B cell (primary cell): ENCODE measurements around the gene WTAP. TPM values are rescaled to one million over a fixed set of nuclear protein-coding genes. Genes with fewer than 3 reads are reported as not detected.
"Not testable (repeated sequence)": the region's sequence is repeated elsewhere in the genome, so short reads cannot be mapped to it uniquely, and the experiment has no call there.

Experiments
- ATAC-seq: fragments of 200-7000 bp; cut with Tn5 transposase; one replicate; pipeline ENCODE4 v1.10.0; 2021; ENCODE audit warnings: low read depth, mild to moderate bottlenecking, moderate number of reproducible peaks, moderate library complexity
- CTCF ChIA-PET: fragments of 350-600 bp; sonication (Branson Sonifier 250); formaldehyde crosslinking; loops from one replicate; lab custom pipeline; 2021; ENCODE audit warnings: antibody characterized with exemption, inconsistent platforms; lab: Charles Lee
- POLR2A ChIA-PET: fragments of 350-600 bp; sonication (Branson Sonifier 250); formaldehyde crosslinking; loops from one replicate; lab custom pipeline; 2021; ENCODE audit warnings: antibody characterized with exemption; lab: Charles Lee
- DNase-seq: peaks from one replicate; pipeline ENCODE4 v3.0.0; 2013
- H2AFZ ChIP-seq: 2 replicates; pipeline ENCODE4 v1.6.1; 2012; ENCODE audit warnings: mild to moderate bottlenecking, low read depth, low read length; ENCODE audit not compliant: insufficient read depth, poor library complexity, severe bottlenecking
- H3K27ac ChIP-seq, 2 donors: 1 replicate in 1 of 2; 2 replicates in 1 of 2; pipeline ENCODE4 v1.5.1; 2012 to 2013; ENCODE audit warnings: low read length in 2 of 2, mild to moderate bottlenecking in 2 of 2, moderate library complexity in 1 of 2
- H3K27me3 ChIP-seq, 4 experiments: fragments of 200-600 bp in 1 of 4; sonication (generic) in 1 of 4; replicated peaks in 1 of 4; 1 replicate in 2 of 4; 2 replicates in 2 of 4; pipeline versions ENCODE4 v1.6.1 to v1.7.0; 2013 to 2016; ENCODE audit warnings: low read length in 3 of 4, mild to moderate bottlenecking in 2 of 4, mixed read lengths in 1 of 4, moderate library complexity in 1 of 4; ENCODE audit not compliant: insufficient read depth in 4 of 4, control insufficient read depth in 3 of 4; ENCODE audit errors: control extremely low read depth in 1 of 4
- H3K36me3 ChIP-seq, 2 experiments: replicated peaks in 1 of 2; 1 replicate in 1 of 2; 2 replicates in 1 of 2; pipeline versions ENCODE4 v1.6.1 to v1.7.1; 2013; ENCODE audit warnings: low read length in 1 of 2; ENCODE audit not compliant: insufficient read depth in 2 of 2, control insufficient read depth in 1 of 2; ENCODE audit errors: control extremely low read depth in 1 of 2, extremely low read depth in 1 of 2
- H3K4me1 ChIP-seq, 2 donors: fragments of 200-600 bp in 1 of 2; sonication (generic) in 1 of 2; 1 replicate in 1 of 2; 2 replicates in 1 of 2; pipeline versions ENCODE4 v1.5.1 to v1.6.1; 2013 to 2017; ENCODE audit warnings: low read length in 2 of 2; ENCODE audit not compliant: control insufficient read depth in 2 of 2, insufficient read depth in 2 of 2
- H3K4me2 ChIP-seq: replicated peaks from 2 replicates; pipeline ENCODE3; 2012; ENCODE audit warnings: mild to moderate bottlenecking, low read depth, low read length; ENCODE audit not compliant: poor library complexity, severe bottlenecking
- H3K4me3 ChIP-seq, 5 experiments: fragments of 200-600 bp in 1 of 5; sonication (generic) in 1 of 5; 1 replicate in 3 of 5; 2 replicates in 2 of 5; pipeline versions ENCODE4 v1.5.1 to v1.7.0; 2011 to 2016; ENCODE audit warnings: low read length in 4 of 5, mild to moderate bottlenecking in 4 of 5, low read depth in 2 of 5, control low read depth in 1 of 5, moderate library complexity in 1 of 5; ENCODE audit not compliant: insufficient read depth in 1 of 5; ENCODE audit errors: control extremely low read depth in 1 of 5, extremely low read depth in 1 of 5
- H3K79me2 ChIP-seq: fragments of 200-600 bp; sonication (generic); one replicate; pipeline ENCODE4 v1.6.0; 2016; ENCODE audit warnings: low read length; ENCODE audit not compliant: control insufficient read depth, insufficient read depth
- H3K9ac ChIP-seq: fragments of 200-600 bp; sonication (generic); 2 replicates; pipeline ENCODE4 v1.6.1; 2017; ENCODE audit warnings: mild to moderate bottlenecking, low read length, moderate library complexity
- H3K9me3 ChIP-seq, 3 donors: one replicate each; pipeline versions ENCODE4 v1.6.1 to v1.7.1; 2013; ENCODE audit warnings: low read length in 2 of 3; ENCODE audit not compliant: control insufficient read depth in 2 of 3, insufficient read depth in 1 of 3; ENCODE audit errors: control extremely low read depth in 1 of 3
- H4K20me1 ChIP-seq: 2 replicates; pipeline ENCODE4 v1.6.0; 2012; ENCODE audit warnings: mild to moderate bottlenecking, low read length; ENCODE audit not compliant: insufficient read depth, control insufficient read depth, poor library complexity, severe bottlenecking
- H3K27ac Mint-ChIP-seq: one replicate; pipeline ENCODE4 v1.8.0; 2021; ENCODE audit warnings: mixed read lengths
- H3K27me3 Mint-ChIP-seq: one replicate; pipeline ENCODE4 v1.8.0; 2021; ENCODE audit warnings: mixed read lengths
- H3K4me1 Mint-ChIP-seq: one replicate; pipeline ENCODE4 v1.8.0; 2021; ENCODE audit warnings: mixed read lengths
- H3K4me3 Mint-ChIP-seq: one replicate; pipeline ENCODE4 v1.8.0; 2021; ENCODE audit warnings: mixed read lengths
- H3K9me3 Mint-ChIP-seq: one replicate; pipeline ENCODE4 v1.8.0; 2022; ENCODE audit warnings: mixed read lengths; ENCODE audit not compliant: insufficient read depth
- EZH2 ChIP-seq: IDR thresholded peaks from 2 replicates; pipeline ENCODE4 v1.6.1; 2012; ENCODE audit warnings: borderline replicate concordance, low read depth, mild to moderate bottlenecking, moderate library complexity, low read length; ENCODE audit not compliant: insufficient read depth, poor library complexity, severe bottlenecking
- WGBS: methylation state at CpG from one replicate; pipeline ENCODE4 v1.1.5; 2013; ENCODE audit warnings: missing lambda C conversion rate; ENCODE audit not compliant: insufficient coverage; 5-methylcytosine and 5-hydroxymethylcytosine counted together
- intact Hi-C: fragments of 100-400 bp; cut with micrococcal nuclease; formaldehyde crosslinking; loops from one replicate; pipeline ENCODE4 v1.10.0; 2022
- polyA plus RNA-seq: library from polyadenylated mRNA; depleted of rRNA; stranded (reverse); fragments of >200 nt; gene quantifications from 2 replicates; pipeline ENCODE4 v1.2.3, GENCODE V29; 2012
- total RNA-seq, 2 donors: library from RNA; stranded (reverse); fragments of 120-200 nt in 1 of 2; gene quantifications; 1 replicate in 1 of 2; 2 replicates in 1 of 2; pipeline versions ENCODE4 v1.2.3 to v1.2.4, GENCODE V29; 2013 to 2022
- TF ChIP-seq, protein P1 (sequence below): fragments of 200-600 bp; IDR thresholded peaks from one replicate; pipeline ENCODE4 v1.8.0; 2022; ENCODE audit warnings: antibody characterized with exemption, mild to moderate bottlenecking

The WTAP gene
- total and polyA plus RNA-seq, 2 donors (not counting 1 experiment from before 2014, with no cell fraction given), result 34.2 to 165 TPM

DNA sequence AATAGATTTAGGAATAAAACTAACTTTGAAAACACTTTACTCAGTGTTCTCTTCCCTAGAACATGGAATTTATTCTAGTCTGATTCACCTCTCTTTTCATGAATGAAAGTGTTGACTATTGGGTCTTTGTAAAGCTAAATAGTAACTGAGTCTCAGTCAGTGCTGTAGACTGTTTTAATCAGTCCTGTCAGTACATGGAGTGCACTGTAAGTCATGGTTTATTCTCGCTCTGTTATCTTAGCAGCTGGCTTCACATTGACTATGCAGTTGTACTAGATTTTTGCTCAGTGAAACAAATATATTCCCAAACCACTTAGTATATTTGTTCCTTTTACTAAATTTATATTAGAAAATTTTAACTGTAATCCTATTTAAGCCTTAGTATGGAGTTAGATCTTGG lies 19.5 kb downstream of the WTAP start:
- no peak for DNase-seq
- Histone ChIP-seq H3K27me3 (no peaks in the 10 kb centered on the region), H2AFZ (no peak overlapping the region), H3K36me3 (peaks cover 20 to 84% of the 10 kb centered on the region in 2 experiments), H4K20me1 (peaks cover 30% of the 10 kb centered on the region), H3K9ac (no peak overlapping the region), H3K4me1 (no peaks in the 10 kb centered on the region), H3K4me3 (no peak overlapping the region), H3K27ac (no peak overlapping the region), H3K79me2 (peaks cover 35% of the 10 kb centered on the region), H3K9me3 (no peaks in the 10 kb centered on the region), H3K4me2 (no peak overlapping the region)
- no peak for TF ChIP-seq EZH2
- TF ChIP-seq, protein P1, sequence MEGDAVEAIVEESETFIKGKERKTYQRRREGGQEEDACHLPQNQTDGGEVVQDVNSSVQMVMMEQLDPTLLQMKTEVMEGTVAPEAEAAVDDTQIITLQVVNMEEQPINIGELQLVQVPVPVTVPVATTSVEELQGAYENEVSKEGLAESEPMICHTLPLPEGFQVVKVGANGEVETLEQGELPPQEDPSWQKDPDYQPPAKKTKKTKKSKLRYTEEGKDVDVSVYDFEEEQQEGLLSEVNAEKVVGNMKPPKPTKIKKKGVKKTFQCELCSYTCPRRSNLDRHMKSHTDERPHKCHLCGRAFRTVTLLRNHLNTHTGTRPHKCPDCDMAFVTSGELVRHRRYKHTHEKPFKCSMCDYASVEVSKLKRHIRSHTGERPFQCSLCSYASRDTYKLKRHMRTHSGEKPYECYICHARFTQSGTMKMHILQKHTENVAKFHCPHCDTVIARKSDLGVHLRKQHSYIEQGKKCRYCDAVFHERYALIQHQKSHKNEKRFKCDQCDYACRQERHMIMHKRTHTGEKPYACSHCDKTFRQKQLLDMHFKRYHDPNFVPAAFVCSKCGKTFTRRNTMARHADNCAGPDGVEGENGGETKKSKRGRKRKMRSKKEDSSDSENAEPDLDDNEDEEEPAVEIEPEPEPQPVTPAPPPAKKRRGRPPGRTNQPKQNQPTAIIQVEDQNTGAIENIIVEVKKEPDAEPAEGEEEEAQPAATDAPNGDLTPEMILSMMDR, result no peak
- WGBS, result no CpG with 5 or more reads among the region's 1 CpG
- intact Hi-C loops, result no loop called here
- CTCF ChIA-PET, result no interaction called here
- Mint-ChIP-seq H3K4me3 (no peak overlapping the region), H3K4me1 (no peaks in the 10 kb centered on the region), H3K9me3 (no peaks in the 10 kb centered on the region), H3K27ac (no peak overlapping the region), H3K27me3 (no peaks in the 10 kb centered on the region)
- ATAC-seq, result no peak
- POLR2A ChIA-PET, result no interaction called here

DNA sequence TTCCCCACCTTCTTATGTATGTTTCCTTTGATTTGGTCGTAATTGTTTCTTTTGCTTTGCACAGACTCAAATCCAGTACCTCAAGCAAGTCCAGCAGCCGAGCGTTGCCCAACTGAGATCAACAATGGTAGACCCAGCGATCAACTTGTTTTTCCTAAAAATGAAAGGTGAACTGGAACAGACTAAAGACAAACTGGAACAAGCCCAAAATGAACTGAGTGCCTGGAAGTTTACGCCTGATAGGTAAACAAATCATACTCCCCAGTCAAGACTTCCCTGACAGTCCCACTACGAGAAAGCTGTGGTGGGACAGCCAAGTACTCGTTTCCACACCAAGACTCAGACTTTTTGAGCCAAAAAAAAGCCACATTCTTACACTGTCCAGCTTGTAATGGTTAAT lies 20.8 kb downstream of the WTAP start:
- DNase-seq, POLR2A ChIA-PET, H3K4me1 ChIP-seq, CTCF ChIA-PET, H2AFZ ChIP-seq, H3K27ac ChIP-seq, H3K4me3 ChIP-seq, H3K9ac ChIP-seq, H3K4me1 Mint-ChIP-seq, H3K9me3 ChIP-seq, ATAC-seq, H3K27ac Mint-ChIP-seq, H3K9me3 Mint-ChIP-seq, H3K4me2 ChIP-seq, H3K4me3 Mint-ChIP-seq, H3K27me3 Mint-ChIP-seq, intact Hi-C loops, H3K27me3 ChIP-seq: not testable (repeated sequence)
- H3K36me3 ChIP-seq, result peaks cover 25 to 78% of the 10 kb centered on the region in 2 experiments
- 92% methylated on average over 3 of the region's 7 CpGs for WGBS
- H4K20me1 ChIP-seq, result peaks cover 24% of the 10 kb centered on the region
- peaks cover 24% of the 10 kb centered on the region for H3K79me2 ChIP-seq
